Effector CD4-positive, alpha-beta T cell (primary cell): ENCODE results near the gene NPHS2.
"Not testable (repeated sequence)": the region's sequence is repeated elsewhere in the genome, so short reads cannot be mapped to it uniquely, and the experiment has no call there.

ENCODE experiments used
- DNase-seq: peaks from one replicate; pipeline ENCODE4 v3.0.0-alpha.2; 2020

The NPHS2 gene

GRCh38 chr1:179545321-179545720 lies 30.4 kb downstream of the NPHS2 start:
- DNase-seq = no peak

DNA sequence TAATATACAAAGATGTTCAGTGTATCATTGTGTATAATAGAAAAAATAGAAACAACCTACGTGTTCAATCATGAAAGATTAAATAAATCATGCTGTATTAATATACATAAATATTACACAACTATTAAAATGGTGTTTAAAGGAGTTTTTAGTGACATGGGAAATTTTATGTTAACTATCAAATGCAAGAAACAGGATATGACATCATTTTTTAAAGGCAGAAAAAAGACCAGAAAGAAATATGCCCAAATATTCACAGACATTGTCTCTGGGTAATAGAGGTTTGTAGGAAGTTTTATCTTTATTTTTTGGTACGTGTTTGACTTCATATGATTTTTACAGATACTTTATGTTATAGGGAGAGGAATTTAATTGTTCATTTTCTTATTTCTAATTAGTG lies 34.0 kb downstream of the NPHS2 start:
- DNase-seq = no peak

GRCh38 chr1:179530352-179530751 lies 45.4 kb downstream of the NPHS2 start:
- DNase-seq = no peak

DNA sequence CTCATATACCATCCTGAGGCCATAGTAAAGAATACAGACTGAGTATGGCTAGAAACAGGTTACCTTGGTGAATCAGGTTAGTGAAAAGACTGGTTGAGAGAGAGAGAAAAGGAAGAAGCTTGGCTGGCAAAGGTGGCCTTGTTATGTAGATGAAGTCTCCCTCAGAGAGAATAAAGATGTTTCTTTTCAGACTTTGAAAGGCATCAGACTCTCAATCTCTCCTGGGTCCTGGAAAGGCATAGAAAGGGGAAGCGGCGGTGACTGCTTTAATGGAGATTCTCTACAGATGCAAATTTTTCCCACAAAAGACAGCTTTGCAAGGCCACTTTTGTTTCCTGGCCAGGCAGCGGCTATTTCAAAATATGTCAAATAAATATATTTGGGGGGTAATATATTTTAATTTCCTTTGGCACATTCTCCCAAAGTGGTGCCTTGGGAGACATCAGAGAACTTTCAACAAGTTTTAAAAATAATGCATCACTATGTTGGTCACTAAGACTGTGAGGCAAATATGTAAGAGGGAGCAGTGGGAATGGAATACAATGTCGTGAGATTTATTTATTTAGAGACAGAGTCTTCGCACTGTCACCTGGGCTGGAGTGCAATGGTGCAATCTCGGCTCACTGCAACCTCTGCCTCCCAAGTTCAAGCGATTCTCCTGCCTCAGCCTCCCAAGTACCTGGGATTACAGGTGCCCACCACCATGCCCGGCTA lies 46.1 kb downstream of the NPHS2 start:
- no peak for DNase-seq

DNA sequence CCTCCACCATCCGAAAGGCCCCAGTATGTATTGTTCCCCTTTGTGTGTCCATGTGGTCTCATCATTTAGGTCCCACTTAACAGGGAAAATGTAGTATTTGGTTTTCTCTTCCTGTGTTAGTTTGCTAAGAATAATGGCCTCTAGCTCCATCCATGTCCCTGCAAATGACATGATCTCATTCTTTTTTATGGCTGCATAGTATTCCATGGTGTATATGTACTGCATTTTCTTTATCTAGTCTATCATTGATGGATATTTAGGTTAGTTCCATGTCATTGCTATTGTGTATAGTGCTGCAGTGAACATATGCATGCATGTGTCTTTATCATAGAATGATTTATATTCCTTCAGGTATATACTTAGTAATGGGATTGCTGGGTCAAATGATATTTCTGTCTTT lies 57.2 kb downstream of the NPHS2 start:
- DNase-seq = not testable (repeated sequence)

DNA sequence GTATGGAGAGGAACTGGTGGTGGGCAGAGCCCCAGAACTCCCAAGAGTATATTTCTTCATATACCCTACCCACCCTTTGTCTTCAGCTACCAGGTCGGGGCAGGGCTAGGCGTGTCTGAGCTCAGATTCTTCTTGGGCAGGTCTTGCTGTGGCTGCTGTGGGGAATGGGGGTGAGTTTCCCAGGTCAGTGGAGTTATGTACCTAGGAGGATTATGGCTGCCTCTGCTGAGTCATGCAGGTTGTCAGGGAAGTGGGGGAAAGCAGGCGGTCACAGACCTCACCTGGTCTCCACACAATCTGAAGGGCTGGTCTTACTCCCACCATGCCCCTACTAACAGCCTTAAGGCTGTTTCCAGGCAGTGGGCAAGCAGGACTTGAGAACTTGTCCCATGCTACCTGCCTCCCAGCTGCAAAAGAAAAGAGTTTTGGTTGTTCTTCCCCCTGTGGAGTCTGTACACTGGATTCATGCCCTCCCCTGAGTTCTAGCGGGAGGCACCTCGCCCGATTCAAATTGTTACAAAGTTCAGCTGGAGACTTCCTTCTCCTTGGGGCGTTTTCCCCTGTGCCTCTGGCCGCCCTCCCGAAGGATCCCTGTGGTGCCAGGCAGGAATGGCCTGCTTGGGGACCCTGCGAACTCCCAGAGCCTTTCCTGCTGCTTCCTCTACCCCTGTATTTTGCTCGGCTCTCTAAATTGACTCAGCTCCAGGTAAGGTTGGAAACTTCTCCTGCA lies 58.6 kb downstream of the NPHS2 start:
- no peak for DNase-seq

DNA sequence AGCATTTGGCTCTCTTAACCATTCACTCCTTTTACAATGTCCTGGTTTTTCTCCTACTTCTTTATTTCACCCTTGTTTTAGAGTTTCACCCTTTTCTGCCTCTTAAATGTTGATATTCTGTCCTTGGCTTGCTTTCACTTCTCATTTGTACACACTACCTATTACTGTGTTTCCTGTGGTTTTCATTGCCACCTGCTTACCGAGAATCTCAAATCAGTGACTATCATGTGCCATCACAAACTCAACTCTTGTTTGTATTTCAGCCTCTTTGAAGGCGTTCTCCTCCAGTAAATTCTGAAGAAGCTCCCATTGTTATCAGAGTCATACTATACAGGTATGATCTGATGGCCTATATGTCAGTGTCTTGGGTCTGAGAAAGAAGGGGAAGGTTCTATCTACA lies 65.7 kb downstream of the NPHS2 start:
- DNase-seq = no peak

DNA sequence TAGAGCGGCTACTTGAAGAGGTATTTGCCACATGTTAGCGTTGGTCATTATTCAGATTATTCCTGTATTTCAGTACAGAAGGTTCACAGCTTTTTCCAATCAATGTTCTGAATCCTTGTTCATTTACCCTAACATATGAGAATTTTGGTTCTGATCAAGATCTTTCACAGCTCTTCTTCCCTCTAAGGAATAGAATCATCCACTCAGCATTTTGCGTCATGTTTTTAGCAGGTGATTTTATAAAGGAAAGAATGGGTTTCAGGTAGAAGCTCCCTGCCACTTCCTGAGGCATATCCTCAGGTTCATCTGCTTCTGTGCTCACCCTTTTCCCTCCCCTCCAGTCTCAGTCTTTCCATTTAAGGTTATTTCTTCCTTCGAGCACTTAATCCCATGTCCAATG lies 66.4 kb downstream of the NPHS2 start:
- DNase-seq = no peak

DNA sequence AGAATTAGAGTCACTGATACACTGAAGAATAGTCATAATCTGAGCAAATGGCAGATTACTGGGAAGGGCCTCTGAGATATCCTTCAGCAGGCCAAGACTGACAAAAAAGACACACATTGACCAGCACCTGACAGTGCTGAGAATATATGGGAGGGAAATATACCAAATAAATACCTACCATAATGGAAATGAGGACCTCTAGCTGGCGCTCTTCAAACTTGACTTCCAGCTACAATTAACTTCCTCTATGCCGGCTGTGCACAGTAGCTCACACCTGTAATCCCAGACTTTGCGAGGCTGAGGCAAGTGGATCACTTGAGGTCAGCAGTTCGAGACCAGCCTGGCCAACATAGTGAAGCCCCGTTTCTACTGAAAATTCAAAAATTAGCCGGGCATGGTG lies 69.5 kb downstream of the NPHS2 start:
- no peak for DNase-seq
